ENCODE results near the gene CHN2. TPM values are rescaled to one million over a fixed set of nuclear protein-coding genes. Genes with fewer than 3 reads are reported as not detected.

CHN2 gene
- total RNA-seq, 1 experiment from 2014 or later = 3.5 TPM

GRCh38 chr7:29359482-29360093, 165.0 kb downstream of the CHN2 start:
- no peak overlapping the region; the same call in 1 of the 2 replicates for H3K27ac ChIP-seq
- no peaks in the 10 kb centered on the region for H3K27me3 ChIP-seq
- H3K9me3 ChIP-seq (replicated peaks) = no peaks in the 10 kb centered on the region; the same call in 1 of the 2 replicates
- H3K4me3 ChIP-seq = no peak overlapping the region
- peaks cover 15% of the 10 kb centered on the region for H3K4me1 ChIP-seq
- DNase-seq = no peak
- H3K36me3 ChIP-seq = no peaks in the 10 kb centered on the region

- Histone ChIP-seq H3K4me1 (peaks cover 15% of the 10 kb centered on the region), H3K4me3 (no peak overlapping the region), H3K9me3 (replicated peaks) (no peaks in the 10 kb centered on the region; the same call in 1 of the 2 replicates), H3K36me3 (no peaks in the 10 kb centered on the region), H3K27ac (peak overlapping the region; percentile 35; the same call in 1 of the 2 replicates), H3K27me3 (no peaks in the 10 kb centered on the region)
- DNase-seq = peak; percentile 55 to 74
Measured at GRCh38 chr7:29360633-29361625, 166.4 kb downstream of the CHN2 start.

- peaks cover 15% of the 10 kb centered on the region for H3K4me1 ChIP-seq
- no peaks in the 10 kb centered on the region; the same call in 1 of the 2 replicates for H3K9me3 ChIP-seq (replicated peaks)
- DNase-seq = no peak
- H3K27me3 ChIP-seq = no peaks in the 10 kb centered on the region
- no peaks in the 10 kb centered on the region for H3K36me3 ChIP-seq
- H3K27ac ChIP-seq = no peak overlapping the region
- H3K4me3 ChIP-seq = no peak overlapping the region
Measured at GRCh38 chr7:29362380-29362779, 167.8 kb downstream of the CHN2 start.

- Histone ChIP-seq H3K4me1 (peaks cover 15% of the 10 kb centered on the region), H3K27me3 (no peaks in the 10 kb centered on the region), H3K9me3 (replicated peaks) (no peaks in the 10 kb centered on the region; the same call in 1 of the 2 replicates), H3K27ac (no peak overlapping the region), H3K36me3 (no peaks in the 10 kb centered on the region), H3K4me3 (no peak overlapping the region)
- no peak for DNase-seq
Measured at GRCh38 chr7:29363636-29364425, 169.3 kb downstream of the CHN2 start.

- Histone ChIP-seq H3K4me1 (peaks cover 13% of the 10 kb centered on the region), H3K9me3 (replicated peaks) (no peaks in the 10 kb centered on the region; the same call in 1 of the 2 replicates), H3K27me3 (no peaks in the 10 kb centered on the region), H3K27ac (no peak overlapping the region), H3K36me3 (no peaks in the 10 kb centered on the region), H3K4me3 (no peak overlapping the region)
- DNase-seq = no peak
Measured at GRCh38 chr7:29364661-29365060, 170.1 kb downstream of the CHN2 start.

GRCh38 chr7:29365423-29365822, 170.8 kb downstream of the CHN2 start:
- Histone ChIP-seq H3K27ac (no peak overlapping the region), H3K4me1 (peaks cover 10% of the 10 kb centered on the region), H3K36me3 (no peaks in the 10 kb centered on the region), H3K4me3 (no peak overlapping the region), H3K9me3 (replicated peaks) (no peaks in the 10 kb centered on the region; the same call in 1 of the 2 replicates), H3K27me3 (no peaks in the 10 kb centered on the region)
- DNase-seq = no peak

GRCh38 chr7:29367784-29368183, 173.2 kb downstream of the CHN2 start:
- Histone ChIP-seq H3K9me3 (replicated peaks) (no peaks in the 10 kb centered on the region; the same call in 1 of the 2 replicates), H3K4me3 (no peak overlapping the region), H3K36me3 (no peaks in the 10 kb centered on the region), H3K4me1 (peaks cover 10% of the 10 kb centered on the region; the same call in 1 of the 2 replicates), H3K27ac (no peak overlapping the region), H3K27me3 (no peaks in the 10 kb centered on the region)
- no peak for DNase-seq

GRCh38 chr7:29369909-29370488, 175.4 kb downstream of the CHN2 start:
- no peaks in the 10 kb centered on the region for H3K36me3 ChIP-seq
- DNase-seq = no peak
- no peak overlapping the region for H3K27ac ChIP-seq
- H3K27me3 ChIP-seq = no peaks in the 10 kb centered on the region
- H3K4me1 ChIP-seq = peaks cover 10% of the 10 kb centered on the region; the same call in 1 of the 2 replicates
- no peak overlapping the region for H3K4me3 ChIP-seq
- H3K9me3 ChIP-seq (replicated peaks) = no peaks in the 10 kb centered on the region; the same call in 1 of the 2 replicates

- H3K9me3 ChIP-seq (replicated peaks) = no peaks in the 10 kb centered on the region
- no peaks in the 10 kb centered on the region for H3K27me3 ChIP-seq
- H3K4me3 ChIP-seq = no peak overlapping the region
- H3K4me1 ChIP-seq = peaks cover 12% of the 10 kb centered on the region
- no peak overlapping the region for H3K27ac ChIP-seq
- peak in 1 of 2 experiments; percentile 17 for DNase-seq
- no peaks in the 10 kb centered on the region for H3K36me3 ChIP-seq
Measured at GRCh38 chr7:29370531-29371314, 176.1 kb downstream of the CHN2 start.

GRCh38 chr7:29371472-29371871, 176.9 kb downstream of the CHN2 start:
- Histone ChIP-seq H3K27ac (no peak overlapping the region), H3K4me3 (no peak overlapping the region), H3K36me3 (no peaks in the 10 kb centered on the region), H3K4me1 (peaks cover 19% of the 10 kb centered on the region), H3K9me3 (replicated peaks) (no peaks in the 10 kb centered on the region), H3K27me3 (no peaks in the 10 kb centered on the region)
- DNase-seq = no peak

- no peaks in the 10 kb centered on the region for H3K27me3 ChIP-seq
- H3K4me1 ChIP-seq = peaks cover 20% of the 10 kb centered on the region
- no peak overlapping the region for H3K4me3 ChIP-seq
- no peaks in the 10 kb centered on the region for H3K36me3 ChIP-seq
- DNase-seq = no peak
- H3K27ac ChIP-seq = no peak overlapping the region
- no peaks in the 10 kb centered on the region for H3K9me3 ChIP-seq (replicated peaks)
Measured at GRCh38 chr7:29372351-29373090, 177.9 kb downstream of the CHN2 start.

- Histone ChIP-seq H3K9me3 (replicated peaks) (no peaks in the 10 kb centered on the region), H3K27ac (no peak overlapping the region), H3K27me3 (no peaks in the 10 kb centered on the region), H3K36me3 (no peaks in the 10 kb centered on the region), H3K4me1 (peaks cover 11% of the 10 kb centered on the region), H3K4me3 (no peak overlapping the region)
- DNase-seq = peak; percentile 55 to 72
Measured at GRCh38 chr7:29375641-29376562, 181.3 kb downstream of the CHN2 start.

All from SJCRH30 (cell line).